HepG2 (cell line): ENCODE results near the gene ZSCAN31. TPM values are rescaled to one million over a fixed set of nuclear protein-coding genes. Genes with fewer than 3 reads are reported as not detected.

ENCODE experiments used
- ARNTL ChIP-seq: sonication (generic); formaldehyde crosslinking; IDR thresholded peaks from 2 replicates; pipeline ENCODE4 v1.4.0; 2020; ENCODE audit warnings: mild to moderate bottlenecking, missing genetic modification reagents
- BHLHE40 ChIP-seq: IDR thresholded peaks from 2 replicates; pipeline ENCODE4 v1.6.1; 2011; ENCODE audit warnings: low read length, improper control_type of control experiment
- CEBPG ChIP-seq: IDR thresholded peaks from 2 replicates; pipeline ENCODE4 v1.6.1; 2016
- DNMT3B ChIP-seq: conservative IDR thresholded peaks from 2 replicates; pipeline ENCODE4 v1.6.1; 2016; ENCODE audit warnings: missing biosample characterization, control low read depth
- HBP1 ChIP-seq: IDR thresholded peaks from 2 replicates; pipeline ENCODE4 v1.6.1; 2016; ENCODE audit warnings: low read depth, control low read depth
- HOMEZ ChIP-seq: IDR thresholded peaks from 2 replicates; pipeline ENCODE4 v1.6.1; 2016; ENCODE audit warnings: low read depth
- MED1 ChIP-seq: sonication (generic); formaldehyde crosslinking; IDR thresholded peaks from 2 replicates; pipeline ENCODE4 v1.4.0; 2020; ENCODE audit warnings: missing genetic modification reagents
- MED8 ChIP-seq: sonication (generic); formaldehyde crosslinking; IDR thresholded peaks from 2 replicates; pipeline ENCODE4 v1.8.1; 2023; ENCODE audit warnings: mild to moderate bottlenecking, missing genetic modification reagents; ENCODE audit not compliant: insufficient replicate concordance
- PAWR ChIP-seq: sonication (generic); formaldehyde crosslinking; IDR thresholded peaks from 2 replicates; pipeline ENCODE4 v1.4.0; 2020; ENCODE audit warnings: missing genetic modification reagents, mild to moderate bottlenecking, borderline replicate concordance
- PHF5A ChIP-seq: IDR thresholded peaks from one replicate; pipeline ENCODE4 v1.6.1; 2018; ENCODE audit warnings: low read depth, missing genetic modification reagents; ENCODE audit not compliant: unreplicated experiment
- PRPF4 ChIP-seq: fragments of 200-400 bp; formaldehyde crosslinking; IDR thresholded peaks from 2 replicates; pipeline ENCODE4 v1.6.1; 2016; ENCODE audit warnings: low read length, low read depth; ENCODE audit not compliant: poor library complexity, severe bottlenecking
- RNF2 ChIP-seq: fragments of 450-650 bp; conservative IDR thresholded peaks from 2 replicates; pipeline ENCODE4 v1.6.1; 2016; ENCODE audit warnings: low read depth
- TBX3 ChIP-seq: fragments of 450-650 bp; IDR thresholded peaks from 2 replicates; pipeline ENCODE4 v1.6.1; 2017; ENCODE audit warnings: antibody characterized with exemption, mild to moderate bottlenecking, inconsistent platforms, borderline replicate concordance
- TCF7 ChIP-seq: sonication (generic); IDR thresholded peaks from 2 replicates; pipeline ENCODE4 v1.6.1; 2016; ENCODE audit warnings: antibody characterized with exemption, low read depth
- YEATS4 ChIP-seq: sonication (generic); formaldehyde crosslinking; IDR thresholded peaks from 2 replicates; pipeline ENCODE4 v1.4.0; 2020; ENCODE audit warnings: missing genetic modification reagents, borderline replicate concordance
- ZNF225 ChIP-seq: sonication (generic); formaldehyde crosslinking; IDR thresholded peaks from 2 replicates; pipeline ENCODE4 v1.4.0; 2020; ENCODE audit warnings: mild to moderate bottlenecking, missing genetic modification reagents
- ZNF335 ChIP-seq: sonication (generic); formaldehyde crosslinking; IDR thresholded peaks from 2 replicates; pipeline ENCODE4 v1.4.0; 2020; ENCODE audit warnings: missing genetic modification reagents
- ZNF367 ChIP-seq: sonication (generic); formaldehyde crosslinking; IDR thresholded peaks from 2 replicates; pipeline ENCODE4 v1.4.0; 2020; ENCODE audit warnings: missing genetic modification reagents, borderline replicate concordance
- ZNF710 ChIP-seq: sonication (generic); formaldehyde crosslinking; IDR thresholded peaks from 2 replicates; pipeline ENCODE4 v1.5.0; 2020; ENCODE audit warnings: mild to moderate bottlenecking, missing genetic modification reagents, borderline replicate concordance
- ZXDC ChIP-seq: sonication (generic); formaldehyde crosslinking; IDR thresholded peaks from 2 replicates; pipeline ENCODE4 v1.5.0; 2020; ENCODE audit warnings: mild to moderate bottlenecking, missing genetic modification reagents
- polyA plus RNA-seq, 8 experiments: library from polyadenylated mRNA; depleted of rRNA in 3 of 8; stranded (reverse) in 7 of 8; unstranded in 1 of 8; fragments of >200 nt; fragmentation: Illumina TruSeq in 4 of 8; extraction: Trizol in 4 of 8; gene quantifications; 2 replicates each; pipeline versions ENCODE4 v1.2.1 to v1.2.3, GENCODE V29; 2011 to 2016; ENCODE audit warnings: low read depth in 4 of 8, missing spikeins in 1 of 8, mixed read lengths in 1 of 8; ENCODE audit not compliant: insufficient read depth in 1 of 8
- total RNA-seq, 5 experiments: library from RNA; depleted of rRNA; stranded (reverse); fragments of >200 nt; fragmentation: Illumina TruSeq; extraction: Trizol; gene quantifications; 2 replicates each; pipeline ENCODE4 v1.2.3, GENCODE V29; 2016; ENCODE audit warnings: low read depth in 1 of 5

Gene ZSCAN31
- total and polyA plus RNA-seq, 2 of the 13 experiments (the other 11 are each of a cell fraction or from before 2014, with no cell fraction given), result 5.3 to 6.2 TPM

GRCh38 chr6:28383235-28384142, 47.5 kb upstream of the ZSCAN31 start (continued):
- TF ChIP-seq ARNTL (CRISPR knock-in tag) (peak; percentile 96), ZXDC (CRISPR knock-in tag) (peak; percentile 85), PHF5A (CRISPR knock-in tag) (peak; percentile 30), PRPF4 (no peak), ZNF710 (CRISPR knock-in tag) (peak; percentile 28; the same call in 1 of the 2 replicates), HBP1 (CRISPR knock-in tag) (peak; percentile 98), CEBPG (CRISPR knock-in tag) (peak; percentile 36; the same call in 1 of the 2 replicates), PAWR (no peak; the same call in 1 of the 2 replicates), TCF7 (no peak; the same call in 1 of the 2 replicates), TBX3 (no peak), ZNF225 (CRISPR knock-in tag) (0 out of 2 replicates have a peak, but pooled peaks have one; percentile 69), MED1 (CRISPR knock-in tag) (peak; percentile 68), RNF2 (peak; percentile 93), DNMT3B (CRISPR knock-in tag) (peak; percentile 93; the same call in 1 of the 2 replicates), YEATS4 (CRISPR knock-in tag) (peak; percentile 96; the same call in 1 of the 2 replicates), MED8 (peak; percentile 62), ZNF335 (peak; percentile 81), BHLHE40 (peak; percentile 100), ZNF367 (0 out of 2 replicates have a peak, but pooled peaks have one; percentile 41), HOMEZ (CRISPR knock-in tag) (peak; percentile 97)
